ENCODE results near the gene SLC12A5. TPM values are rescaled to one million over a fixed set of nuclear protein-coding genes. Genes with fewer than 3 reads are reported as not detected.

Gene SLC12A5
- polyA plus RNA-seq, 3 donors: not detected

DNA sequence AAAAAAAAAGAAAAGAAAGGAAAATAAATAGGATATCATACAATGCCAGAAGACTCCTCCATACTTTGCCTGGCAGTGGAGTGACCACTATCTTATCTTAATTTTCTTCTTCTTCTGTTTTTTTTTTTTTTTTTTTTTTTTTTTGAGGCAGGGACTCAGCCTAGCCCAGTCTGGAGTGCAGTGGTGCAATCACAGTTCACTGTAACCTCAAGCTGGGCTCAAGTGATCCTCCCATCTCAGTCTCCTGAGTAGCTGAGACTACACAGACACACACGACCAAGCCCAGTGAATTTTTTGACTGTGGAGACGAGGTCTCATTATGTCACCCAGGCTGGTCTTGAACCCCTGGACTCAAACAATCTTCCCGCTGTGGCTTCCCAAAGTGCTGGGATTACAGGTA, 37.4 kb upstream of the SLC12A5 start:
- H3K27ac ChIP-seq (ENCODE audit: low read depth in 1 of 2, low read length in 2 of 2): no peak overlapping the region

GRCh38 chr20:45993197-45993951, 35.6 kb upstream of the SLC12A5 start:
- Histone ChIP-seq H3K36me3 (replicated peaks in 1 of 2; ENCODE audit: control insufficient read depth in 1 of 2, insufficient read depth in 2 of 2, low read length in 2 of 2) (no peaks in the 10 kb centered on the region), H3K9me3 (replicated peaks in 1 of 2; ENCODE audit: control insufficient read depth in 1 of 2, insufficient read depth in 1 of 2, low read length in 2 of 2) (no peaks in the 10 kb centered on the region), H3K27me3 (ENCODE audit: control insufficient read depth in 2 of 2, insufficient read depth in 2 of 2, low read length in 2 of 2) (peaks cover 9 to 39% of the 10 kb centered on the region in 2 donors), H3K27ac (ENCODE audit: low read depth in 1 of 2, low read length in 2 of 2) (peak overlapping the region in 1 of 2 donors; percentile 45), H4K20me1 (ENCODE audit: insufficient read depth, low read length) (no peaks in the 10 kb centered on the region), H3K4me3 (replicated peaks in 1 of 3; ENCODE audit: low read depth in 2 of 3, low read length in 3 of 3) (no peak overlapping the region), H2AFZ (ENCODE audit: insufficient read depth, low read depth, low read length, poor library complexity, severe bottlenecking) (no peak overlapping the region), H3K79me2 (ENCODE audit: insufficient read depth, low read length) (no peaks in the 10 kb centered on the region), H3K9ac (ENCODE audit: insufficient read depth, low read length, poor library complexity, severe bottlenecking) (no peak overlapping the region), H3K4me2 (replicated peaks; ENCODE audit: extremely low read depth, low read length, poor library complexity, severe bottlenecking) (no peak overlapping the region), H3K4me1 (ENCODE audit: control insufficient read depth in 1 of 2, insufficient read depth in 2 of 2, low read length in 2 of 2) (peaks cover 46 to 61% of the 10 kb centered on the region in 2 donors)
- peaks cover 32 to 60% (median 51%) of the 10 kb centered on the region in 3 donors for H3K27me3 Mint-ChIP-seq (ENCODE audit: low read depth in 3 of 3)
- peak overlapping the region; percentile 31 to 89 (median 75) for H3K27ac Mint-ChIP-seq
- peaks cover 44% of the 10 kb centered on the region for H3K4me1 Mint-ChIP-seq
- TF ChIP-seq CTCF (IDR thresholded peaks at IDR 0.05): no peak
- WGBS (ENCODE audit: insufficient coverage): 35% methylated on average over 7 of the region's 12 CpGs
- H3K4me3 Mint-ChIP-seq: peak overlapping the region in 1 of 2 donors; percentile 71
- H3K9me3 Mint-ChIP-seq: peaks cover 0 to 6% (median 2%) of the 10 kb centered on the region in 7 donors
- DNase-seq: peak; percentile 84 to 88 (median 88)
- H3K36me3 Mint-ChIP-seq: no peaks in the 10 kb centered on the region
- intact Hi-C loops (cut with micrococcal nuclease): loop anchor here in 1 of 2 donors (2.0 kb wide), 1 partner anchor 15 kb away; the partner anchor contains the start of gene MMP9

More for the DNA sequence above, 37.4 kb upstream of the SLC12A5 start:
- H3K27me3 ChIP-seq (ENCODE audit: control insufficient read depth in 2 of 2, insufficient read depth in 2 of 2, low read length in 2 of 2): peaks cover 7 to 50% of the 10 kb centered on the region in 2 donors
- H3K36me3 Mint-ChIP-seq: no peaks in the 10 kb centered on the region
- peaks cover 0 to 6% (median 2%) of the 10 kb centered on the region in 7 donors for H3K9me3 Mint-ChIP-seq
- peaks cover 28 to 44% of the 10 kb centered on the region in 2 donors for H3K4me1 ChIP-seq (ENCODE audit: control insufficient read depth in 1 of 2, insufficient read depth in 2 of 2, low read length in 2 of 2)
- no peak overlapping the region for H3K9ac ChIP-seq (ENCODE audit: insufficient read depth, low read length, poor library complexity, severe bottlenecking)
- WGBS (ENCODE audit: insufficient coverage): 72% methylated on average over 2 of the region's 3 CpGs
- H4K20me1 ChIP-seq (ENCODE audit: insufficient read depth, low read length): no peaks in the 10 kb centered on the region
- H3K27me3 Mint-ChIP-seq (ENCODE audit: low read depth in 3 of 3): peaks cover 36 to 69% (median 45%) of the 10 kb centered on the region in 3 donors
- intact Hi-C loops (cut with micrococcal nuclease): loop anchor here in 1 of 2 donors (2.0 kb wide), 1 partner anchor 17 kb away; the partner anchor contains the start of gene MMP9
- no peak for TF ChIP-seq CTCF (IDR thresholded peaks at IDR 0.05)
- no peak overlapping the region for H3K4me2 ChIP-seq (replicated peaks; ENCODE audit: extremely low read depth, low read length, poor library complexity, severe bottlenecking)
- DNase-seq: no peak
- peak overlapping the region in 1 of 2 donors; percentile 53 for H3K4me3 Mint-ChIP-seq
- no peaks in the 10 kb centered on the region for H3K9me3 ChIP-seq (replicated peaks in 1 of 2; ENCODE audit: control insufficient read depth in 1 of 2, insufficient read depth in 1 of 2, low read length in 2 of 2)
- peak overlapping the region in 3 of 7 donors; percentile 30 to 31 (median 30) for H3K27ac Mint-ChIP-seq
- no peaks in the 10 kb centered on the region for H3K79me2 ChIP-seq (ENCODE audit: insufficient read depth, low read length)
- H3K4me3 ChIP-seq (replicated peaks in 1 of 3; ENCODE audit: low read depth in 2 of 3, low read length in 3 of 3): no peak overlapping the region
- no peaks in the 10 kb centered on the region for H3K36me3 ChIP-seq (replicated peaks in 1 of 2; ENCODE audit: control insufficient read depth in 1 of 2, insufficient read depth in 2 of 2, low read length in 2 of 2)
- H2AFZ ChIP-seq (ENCODE audit: insufficient read depth, low read depth, low read length, poor library complexity, severe bottlenecking): no peak overlapping the region
- H3K4me1 Mint-ChIP-seq: peaks cover 28% of the 10 kb centered on the region

Measured in CD14-positive monocyte (primary cell).